Upper lobe of right lung (tissue), 1 donor: Measurements from ENCODE around the gene PDLIM7. TPM values are rescaled to one million over a fixed set of nuclear protein-coding genes. Genes with fewer than 3 reads are reported as not detected.
A peak's percentile ranks its signal among the peaks of the same experiment; 100 is the strongest.

Source experiments
- ATAC-seq: fragments of 200-7000 bp; cut with Tn5 transposase; one replicate; pipeline ENCODE4 v1.9.1; 2020; ENCODE audit warnings: mild to moderate bottlenecking, moderate library complexity
- DNase-seq: peaks from one replicate; pipeline ENCODE4 v3.0.0-alpha.2; 2020
- H3K27ac ChIP-seq: fragments of 200-600 bp; one replicate; pipeline ENCODE4 v1.8.0; 2022
- H3K27me3 ChIP-seq: fragments of 200-600 bp; one replicate; pipeline ENCODE4 v1.8.0; 2022; ENCODE audit warnings: mild to moderate bottlenecking
- H3K36me3 ChIP-seq: fragments of 200-600 bp; one replicate; pipeline ENCODE4 v1.8.0; 2022
- H3K4me1 ChIP-seq: fragments of 200-600 bp; one replicate; pipeline ENCODE4 v1.8.0; 2022
- H3K4me3 ChIP-seq: fragments of 200-600 bp; one replicate; pipeline ENCODE4 v1.8.0; 2022; ENCODE audit warnings: mild to moderate bottlenecking
- H3K9me3 ChIP-seq: fragments of 200-600 bp; one replicate; pipeline ENCODE4 v1.8.0; 2022
- intact Hi-C: fragments of 100-400 bp; cut with DNase I; formaldehyde crosslinking; loops from one replicate; pipeline ENCODE4 v1.11.0; 2022
- total RNA-seq: library from RNA; stranded (reverse); fragmentation: NEBNext Ultra II Directional; extraction: Animal tissue kit (Norgen Biotek cat#: 25700); gene quantifications from one replicate; pipeline ENCODE4 v1.2.1, GENCODE V29; 2021
- TF ChIP-seq, protein P1 (sequence below): fragments of 200-600 bp; IDR thresholded peaks from one replicate; pipeline ENCODE4 v1.8.0; 2022; ENCODE audit warnings: antibody characterized with exemption
- donor health status: DM: no; HTN: yes; CAD: no; lungs with severe emphysema.

Gene PDLIM7
- total RNA-seq, 1 donor from 2014 or later: 59.1 TPM

DNA sequence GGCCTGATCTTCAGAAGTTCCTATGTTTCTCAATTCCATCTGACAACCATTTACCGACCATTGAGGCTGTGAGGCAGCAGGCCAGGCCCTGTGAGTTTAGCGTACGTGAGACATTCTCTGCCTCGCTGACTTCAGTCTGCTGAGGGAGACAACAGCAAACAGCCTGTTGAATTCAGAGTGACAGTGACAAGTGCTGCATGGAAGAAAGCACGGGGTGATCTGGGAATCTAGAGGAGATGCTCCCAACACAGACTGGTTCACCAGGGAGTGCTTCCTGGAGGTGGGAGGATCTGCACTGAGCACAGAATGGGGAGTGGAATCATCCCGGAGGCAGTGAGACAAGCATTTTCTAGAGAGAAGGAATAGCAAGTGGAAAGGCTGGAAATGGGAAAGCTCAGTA lies 29.4 kb upstream of the PDLIM7 start:
- Histone ChIP-seq H3K27me3 (no peaks in the 10 kb centered on the region), H3K27ac (no peak overlapping the region), H3K4me3 (no peak overlapping the region), H3K9me3 (no peaks in the 10 kb centered on the region), H3K36me3 (peaks cover 91% of the 10 kb centered on the region), H3K4me1 (no peaks in the 10 kb centered on the region)
- intact Hi-C loops: no loop called here
- TF ChIP-seq, protein P1, sequence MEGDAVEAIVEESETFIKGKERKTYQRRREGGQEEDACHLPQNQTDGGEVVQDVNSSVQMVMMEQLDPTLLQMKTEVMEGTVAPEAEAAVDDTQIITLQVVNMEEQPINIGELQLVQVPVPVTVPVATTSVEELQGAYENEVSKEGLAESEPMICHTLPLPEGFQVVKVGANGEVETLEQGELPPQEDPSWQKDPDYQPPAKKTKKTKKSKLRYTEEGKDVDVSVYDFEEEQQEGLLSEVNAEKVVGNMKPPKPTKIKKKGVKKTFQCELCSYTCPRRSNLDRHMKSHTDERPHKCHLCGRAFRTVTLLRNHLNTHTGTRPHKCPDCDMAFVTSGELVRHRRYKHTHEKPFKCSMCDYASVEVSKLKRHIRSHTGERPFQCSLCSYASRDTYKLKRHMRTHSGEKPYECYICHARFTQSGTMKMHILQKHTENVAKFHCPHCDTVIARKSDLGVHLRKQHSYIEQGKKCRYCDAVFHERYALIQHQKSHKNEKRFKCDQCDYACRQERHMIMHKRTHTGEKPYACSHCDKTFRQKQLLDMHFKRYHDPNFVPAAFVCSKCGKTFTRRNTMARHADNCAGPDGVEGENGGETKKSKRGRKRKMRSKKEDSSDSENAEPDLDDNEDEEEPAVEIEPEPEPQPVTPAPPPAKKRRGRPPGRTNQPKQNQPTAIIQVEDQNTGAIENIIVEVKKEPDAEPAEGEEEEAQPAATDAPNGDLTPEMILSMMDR: no peak
- peak; percentile 13 for DNase-seq
- no peak for ATAC-seq

DNA sequence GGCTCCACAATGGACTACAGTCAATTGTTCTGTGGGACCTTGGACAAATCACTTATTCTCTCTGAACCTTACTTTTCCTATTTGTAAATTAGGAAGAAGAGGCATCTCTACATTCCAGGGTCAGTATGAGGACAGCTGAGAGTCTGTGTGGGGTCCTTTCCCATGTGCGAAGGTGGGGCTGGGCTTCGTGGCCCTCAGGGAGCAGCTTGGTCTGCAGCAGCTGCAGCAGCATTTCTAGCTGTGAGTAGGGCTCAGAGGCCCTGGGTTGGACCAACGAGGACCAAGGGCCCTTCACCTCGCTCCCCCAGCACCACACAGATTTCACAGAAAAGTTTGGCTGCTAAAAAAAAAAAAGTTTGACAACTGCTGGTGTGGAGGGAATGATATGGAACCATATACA lies 28.8 kb upstream of the PDLIM7 start:
- Histone ChIP-seq H3K4me3 (no peak overlapping the region), H3K27ac (no peak overlapping the region), H3K4me1 (no peaks in the 10 kb centered on the region), H3K27me3 (no peaks in the 10 kb centered on the region), H3K9me3 (no peaks in the 10 kb centered on the region), H3K36me3 (peaks cover 91% of the 10 kb centered on the region)
- DNase-seq (peak; percentile 29), ATAC-seq (no peak)
- intact Hi-C loops: no loop called here
- TF ChIP-seq, protein P1: no peak

DNA sequence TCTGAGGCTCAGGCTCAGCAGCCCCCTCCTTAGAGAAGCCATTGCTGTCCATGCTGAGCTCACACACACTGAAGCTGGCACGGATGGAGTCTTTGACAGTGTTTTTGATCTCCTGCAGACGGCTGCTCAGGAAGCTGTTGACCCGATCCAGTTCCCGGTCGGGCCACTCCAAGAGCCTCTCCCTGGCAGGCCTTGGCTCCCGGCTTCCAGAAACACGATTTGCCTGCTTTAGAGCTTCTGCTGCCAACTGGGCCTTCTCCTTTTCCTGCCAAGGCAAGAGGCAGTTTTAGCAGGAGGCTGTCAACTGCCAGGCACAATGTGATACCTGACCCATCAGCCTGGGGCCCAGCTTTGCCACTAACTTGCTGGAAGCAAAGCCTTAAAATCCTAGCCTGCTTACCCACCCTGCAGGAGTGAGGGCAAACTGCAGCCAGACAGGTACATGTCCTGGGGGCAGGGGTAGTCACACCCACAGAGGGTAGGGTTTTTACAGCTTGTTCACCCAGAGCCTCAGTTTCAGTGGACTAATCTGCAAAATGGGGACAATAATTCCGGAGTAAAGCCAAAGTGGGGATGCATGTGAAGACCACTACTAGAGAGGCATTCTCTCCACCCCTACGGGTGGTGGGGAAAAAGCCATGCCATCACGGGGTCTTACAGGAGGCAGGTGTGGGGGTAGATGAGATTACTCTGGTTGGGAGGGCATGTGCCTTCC lies 27.7 kb upstream of the PDLIM7 start:
- TF ChIP-seq, protein P1: no peak
- intact Hi-C loops: no loop called here
- no peaks in the 10 kb centered on the region for H3K27me3 ChIP-seq
- ATAC-seq (no peak), DNase-seq (peak; percentile 32)
- no peak overlapping the region for H3K27ac ChIP-seq
- no peaks in the 10 kb centered on the region for H3K4me1 ChIP-seq
- H3K36me3 ChIP-seq: peaks cover 93% of the 10 kb centered on the region
- no peaks in the 10 kb centered on the region for H3K9me3 ChIP-seq
- no peak overlapping the region for H3K4me3 ChIP-seq

DNA sequence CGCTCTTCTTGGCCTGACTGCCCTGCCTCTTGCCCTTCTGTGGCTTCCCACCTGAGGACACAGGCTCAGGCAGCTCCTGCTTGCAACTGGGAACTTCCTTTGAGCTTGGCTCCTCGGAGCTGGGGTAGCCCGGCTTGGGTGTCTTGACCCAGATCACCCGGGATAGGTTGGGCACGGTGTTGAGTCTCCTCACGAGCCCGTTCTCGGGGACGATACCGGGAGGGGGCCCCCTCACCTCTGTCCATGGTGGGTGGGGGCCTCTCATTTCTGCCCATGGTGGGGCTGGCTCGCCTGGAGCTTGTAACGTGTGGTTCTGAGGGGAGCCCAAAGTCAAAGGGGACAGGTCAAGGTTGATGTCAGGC lies 27.1 kb upstream of the PDLIM7 start:
- no peaks in the 10 kb centered on the region for H3K9me3 ChIP-seq
- intact Hi-C loops: no loop called here
- peaks cover 93% of the 10 kb centered on the region for H3K36me3 ChIP-seq
- H3K4me1 ChIP-seq: no peaks in the 10 kb centered on the region
- no peak overlapping the region for H3K4me3 ChIP-seq
- TF ChIP-seq, protein P1: no peak
- H3K27me3 ChIP-seq: no peaks in the 10 kb centered on the region
- no peak for ATAC-seq
- H3K27ac ChIP-seq: no peak overlapping the region
- peak; percentile 57 for DNase-seq

DNA sequence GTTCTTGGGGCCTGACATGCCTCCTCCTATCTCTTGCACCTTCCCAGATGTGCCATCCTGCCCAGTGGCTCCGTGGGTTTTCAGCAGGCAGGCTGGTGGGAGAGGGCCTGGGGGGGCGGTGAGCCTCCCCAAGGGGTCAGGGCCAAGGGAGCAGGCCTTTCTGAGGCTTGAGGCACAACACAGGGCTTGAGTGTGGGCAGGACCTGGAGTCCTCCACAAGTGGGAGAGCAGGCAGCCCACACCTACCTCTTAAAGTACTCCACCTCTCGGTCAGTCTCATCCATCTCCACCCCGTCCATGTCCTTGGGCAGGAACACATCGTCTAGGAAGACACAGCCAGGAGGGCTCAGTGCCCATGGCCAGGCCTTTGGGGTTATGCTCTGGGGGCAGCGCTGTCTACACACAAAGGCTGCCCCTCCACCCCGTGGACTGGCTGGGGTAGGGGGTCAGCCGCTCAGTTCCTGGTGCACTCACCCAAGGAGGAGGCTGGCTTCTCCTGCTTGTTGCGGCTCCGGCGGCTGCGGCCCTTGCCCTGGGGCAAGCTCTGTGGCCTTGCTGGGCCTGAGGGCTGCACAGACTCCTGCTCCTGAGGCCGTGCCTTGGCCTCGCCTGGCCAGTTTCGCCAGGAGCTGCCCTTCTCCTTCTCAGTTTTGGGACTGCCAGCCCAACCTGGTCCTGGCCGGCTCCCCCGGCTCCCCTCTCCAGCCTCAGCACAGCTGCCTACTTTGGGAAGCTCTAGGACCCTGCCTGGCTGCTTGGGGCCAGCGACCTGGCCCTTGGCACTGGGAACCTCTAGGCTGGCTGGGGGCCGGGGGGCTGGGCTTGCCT lies 26.5 kb upstream of the PDLIM7 start:
- no peaks in the 10 kb centered on the region for H3K27me3 ChIP-seq
- DNase-seq: peak; percentile 52

More for the DNA sequence above, 26.5 kb upstream of the PDLIM7 start:
- no peak overlapping the region for H3K27ac ChIP-seq
- ATAC-seq: no peak
- TF ChIP-seq, protein P1: no peak
- no peaks in the 10 kb centered on the region for H3K9me3 ChIP-seq
- H3K4me3 ChIP-seq: no peak overlapping the region
- intact Hi-C loops: no loop called here
- H3K36me3 ChIP-seq: peaks cover 91% of the 10 kb centered on the region
- no peaks in the 10 kb centered on the region for H3K4me1 ChIP-seq
